Measurements from ENCODE around the gene CYP2C9. TPM values are rescaled to one million over a fixed set of nuclear protein-coding genes. Genes with fewer than 3 reads are reported as not detected.

Gene CYP2C9
- total and polyA plus RNA-seq, 11 donors, result 0.16 to 0.19 TPM; not detected in 9

- ATAC-seq (peak in 2 of 4 donors; percentile 63 to 69), DNase-seq (no peak)
- H3K4me3 ChIP-seq, result no peak overlapping the region
- TF ChIP-seq POLR2A (IDR thresholded peaks at IDR 0.05), result no peak
- TF ChIP-seq, protein P1, sequence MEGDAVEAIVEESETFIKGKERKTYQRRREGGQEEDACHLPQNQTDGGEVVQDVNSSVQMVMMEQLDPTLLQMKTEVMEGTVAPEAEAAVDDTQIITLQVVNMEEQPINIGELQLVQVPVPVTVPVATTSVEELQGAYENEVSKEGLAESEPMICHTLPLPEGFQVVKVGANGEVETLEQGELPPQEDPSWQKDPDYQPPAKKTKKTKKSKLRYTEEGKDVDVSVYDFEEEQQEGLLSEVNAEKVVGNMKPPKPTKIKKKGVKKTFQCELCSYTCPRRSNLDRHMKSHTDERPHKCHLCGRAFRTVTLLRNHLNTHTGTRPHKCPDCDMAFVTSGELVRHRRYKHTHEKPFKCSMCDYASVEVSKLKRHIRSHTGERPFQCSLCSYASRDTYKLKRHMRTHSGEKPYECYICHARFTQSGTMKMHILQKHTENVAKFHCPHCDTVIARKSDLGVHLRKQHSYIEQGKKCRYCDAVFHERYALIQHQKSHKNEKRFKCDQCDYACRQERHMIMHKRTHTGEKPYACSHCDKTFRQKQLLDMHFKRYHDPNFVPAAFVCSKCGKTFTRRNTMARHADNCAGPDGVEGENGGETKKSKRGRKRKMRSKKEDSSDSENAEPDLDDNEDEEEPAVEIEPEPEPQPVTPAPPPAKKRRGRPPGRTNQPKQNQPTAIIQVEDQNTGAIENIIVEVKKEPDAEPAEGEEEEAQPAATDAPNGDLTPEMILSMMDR (IDR thresholded peaks at IDR 0.05), result peak in 11 of 12 donors; percentile 16 to 61 (median 42)
- H3K9me3 ChIP-seq, result peaks cover 0 to 9% (median 0%) of the 10 kb centered on the region in 12 donors
- intact Hi-C loops (cut with DNase I), result no loop called here
- no peaks in the 10 kb centered on the region for H3K4me1 ChIP-seq
- no peaks in the 10 kb centered on the region for H3K27me3 ChIP-seq
- H3K36me3 ChIP-seq, result no peaks in the 10 kb centered on the region
- no peak overlapping the region for H3K27ac ChIP-seq
- WGBS, 4 donors, result 0 to 2% (median 1%) methylated on average over 1 of the region's 1 CpG
These were observed 25.4 kb downstream of the CYP2C9 start for GRCh38 chr10:94963901-94964300.

DNA sequence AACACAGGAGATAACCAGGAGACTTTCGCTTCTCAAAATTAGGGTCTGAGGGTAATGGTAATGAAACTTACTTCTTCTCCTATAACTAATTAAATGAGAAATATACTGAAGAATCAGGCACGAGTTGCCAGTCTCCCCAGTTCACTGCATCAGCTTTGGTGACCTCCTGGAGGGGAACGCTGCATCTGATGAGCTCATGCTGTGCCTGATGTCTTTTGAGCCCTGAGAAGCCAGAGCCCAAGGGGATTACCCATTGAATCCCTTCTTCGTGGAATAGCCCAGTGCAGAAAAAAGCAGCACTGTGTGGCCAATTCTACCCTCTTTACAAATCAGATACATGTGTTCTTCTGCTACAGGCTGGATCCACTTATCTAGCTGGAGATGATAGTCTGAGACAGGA is 45.1 kb downstream of the CYP2C9 start:
- Histone ChIP-seq H3K27me3 (no peaks in the 10 kb centered on the region), H3K36me3 (no peaks in the 10 kb centered on the region), H3K4me3 (no peak overlapping the region), H3K4me1 (no peaks in the 10 kb centered on the region), H3K9me3 (peaks cover 0 to 16% (median 0%) of the 10 kb centered on the region in 12 donors), H3K27ac (no peak overlapping the region)
- 31 to 37% (median 35%) methylated on average over 3 to 4 of the region's 4 CpGs for WGBS, 4 donors
- intact Hi-C loops (cut with DNase I), result no loop called here
- DNase-seq (no peak), ATAC-seq (no peak)
- TF ChIP-seq, protein P1 (IDR thresholded peaks at IDR 0.05), result no peak
- no peak for TF ChIP-seq POLR2A (IDR thresholded peaks at IDR 0.05)

- DNase-seq (no peak), ATAC-seq (no peak)
- intact Hi-C loops (cut with DNase I), result no loop called here
- H3K9me3 ChIP-seq, result peaks cover 0 to 23% (median 14%) of the 10 kb centered on the region in 12 donors
- no peaks in the 10 kb centered on the region for H3K4me1 ChIP-seq
- no peak overlapping the region for H3K27ac ChIP-seq
- TF ChIP-seq, protein P1 (IDR thresholded peaks at IDR 0.05), result no peak
- TF ChIP-seq POLR2A (IDR thresholded peaks at IDR 0.05), result no peak
- H3K4me3 ChIP-seq, result no peak overlapping the region
- no peaks in the 10 kb centered on the region for H3K27me3 ChIP-seq
- H3K36me3 ChIP-seq, result no peaks in the 10 kb centered on the region
These were observed 50.7 kb downstream of the CYP2C9 start for GRCh38 chr10:94989192-94989591.

GRCh38 chr10:94991243-94991888 is 52.9 kb downstream of the CYP2C9 start:
- Histone ChIP-seq H3K36me3 (no peaks in the 10 kb centered on the region), H3K4me3 (no peak overlapping the region), H3K27me3 (no peaks in the 10 kb centered on the region), H3K4me1 (no peaks in the 10 kb centered on the region), H3K9me3 (peaks cover 0 to 23% (median 14%) of the 10 kb centered on the region in 12 donors), H3K27ac (no peak overlapping the region)
- TF ChIP-seq POLR2A (IDR thresholded peaks at IDR 0.05), result no peak
- TF ChIP-seq, protein P1 (IDR thresholded peaks at IDR 0.05), result no peak
- ATAC-seq, result no peak
- intact Hi-C loops (cut with DNase I), result no loop called here
- no peak for DNase-seq
- WGBS, 4 donors, result 94 to 97% (median 95%) methylated on average over 1 of the region's 1 CpG
